ENCODE results near the gene RBBP4. TPM values are rescaled to one million over a fixed set of nuclear protein-coding genes. Genes with fewer than 3 reads are reported as not detected.
"Not testable (repeated sequence)": the region's sequence is repeated elsewhere in the genome, so short reads cannot be mapped to it uniquely, and the experiment has no call there.

The RBBP4 gene
- total RNA-seq, 1 experiment from 2014 or later = 513 TPM

GRCh38 chr1:32706491-32706890 is 55.5 kb downstream of the RBBP4 start:
- H3K9me3 ChIP-seq (ENCODE audit: low read depth, low read length, poor library complexity, severe bottlenecking) = no peaks in the 10 kb centered on the region
- no peak for TF ChIP-seq EZH2 (IDR thresholded peaks at IDR 0.05; ENCODE audit: borderline replicate concordance, low read depth, low read length, poor library complexity, severe bottlenecking)
- TF ChIP-seq CTCF (conservative IDR thresholded peaks at IDR 0.05; ENCODE audit: low read depth, low read length) = no peak
- no TSS peak for BruUV-seq (replicated peaks)
- no peaks in the 10 kb centered on the region for H3K27me3 ChIP-seq (replicated peaks; ENCODE audit: insufficient read depth, low read depth, low read length, poor library complexity)
- H3K27ac ChIP-seq (ENCODE audit: low read depth, low read length, poor library complexity, severe bottlenecking) = no peak overlapping the region
- intact Hi-C loops (cut with micrococcal nuclease; ENCODE audit: unreplicated experiment) = no loop called here
- no peaks in the 10 kb centered on the region for H3K36me3 ChIP-seq (ENCODE audit: insufficient read depth, low read length, poor library complexity, severe bottlenecking)
- CTCF ChIA-PET = interaction anchor here (0.9 kb wide), 1 partner anchor 311 kb away, joined by 4 read pairs; no protein-coding TSS in a partner anchor
- POLR2A ChIA-PET (ENCODE audit: low non-redundant PET) = no interaction called here
- no peak for DNase-seq (ENCODE audit: low spot score)
- H3K4me1 ChIP-seq (ENCODE audit: insufficient read depth, low read length, poor library complexity, severe bottlenecking) = no peaks in the 10 kb centered on the region
- no peak overlapping the region for H3K4me3 ChIP-seq (ENCODE audit: low read depth, low read length, poor library complexity, severe bottlenecking)

- ChIA-PET POLR2A (ENCODE audit: low non-redundant PET) (no interaction called here), CTCF (interaction anchor here (1.1 kb wide), 1 partner anchor 188 kb away, joined by 10 read pairs; no protein-coding TSS in a partner anchor)
- no TSS peak for BruUV-seq (replicated peaks)
- Histone ChIP-seq H3K4me3 (ENCODE audit: low read depth, low read length, poor library complexity, severe bottlenecking) (no peak overlapping the region), H3K4me1 (ENCODE audit: insufficient read depth, low read length, poor library complexity, severe bottlenecking) (no peaks in the 10 kb centered on the region), H3K36me3 (ENCODE audit: insufficient read depth, low read length, poor library complexity, severe bottlenecking) (no peaks in the 10 kb centered on the region), H3K27ac (ENCODE audit: low read depth, low read length, poor library complexity, severe bottlenecking) (no peak overlapping the region), H3K27me3 (replicated peaks; ENCODE audit: insufficient read depth, low read depth, low read length, poor library complexity) (no peaks in the 10 kb centered on the region), H3K9me3 (ENCODE audit: low read depth, low read length, poor library complexity, severe bottlenecking) (no peaks in the 10 kb centered on the region)
- TF ChIP-seq CTCF (conservative IDR thresholded peaks at IDR 0.05; ENCODE audit: low read depth, low read length) (no peak), EZH2 (IDR thresholded peaks at IDR 0.05; ENCODE audit: borderline replicate concordance, low read depth, low read length, poor library complexity, severe bottlenecking) (no peak)
- intact Hi-C loops (cut with micrococcal nuclease; ENCODE audit: unreplicated experiment) = no loop called here
- no peak for DNase-seq (ENCODE audit: low spot score)
Observed at GRCh38 chr1:32709075-32709474, 58.1 kb downstream of the RBBP4 start.

- ChIA-PET CTCF (interaction anchor here (1.1 kb wide), 1 partner anchor 189 kb away, joined by 10 read pairs; no protein-coding TSS in a partner anchor), POLR2A (ENCODE audit: low non-redundant PET) (no interaction called here)
- TF ChIP-seq EZH2 (IDR thresholded peaks at IDR 0.05; ENCODE audit: borderline replicate concordance, low read depth, low read length, poor library complexity, severe bottlenecking) (no peak), CTCF (conservative IDR thresholded peaks at IDR 0.05; ENCODE audit: low read depth, low read length) (no peak)
- H3K36me3 ChIP-seq (ENCODE audit: insufficient read depth, low read length, poor library complexity, severe bottlenecking) = no peaks in the 10 kb centered on the region
- H3K4me3 ChIP-seq (ENCODE audit: low read depth, low read length, poor library complexity, severe bottlenecking) = no peak overlapping the region
- no peak for DNase-seq (ENCODE audit: low spot score)
- no peaks in the 10 kb centered on the region for H3K9me3 ChIP-seq (ENCODE audit: low read depth, low read length, poor library complexity, severe bottlenecking)
- H3K27me3 ChIP-seq (replicated peaks; ENCODE audit: insufficient read depth, low read depth, low read length, poor library complexity) = no peaks in the 10 kb centered on the region
- BruUV-seq (replicated peaks) = no TSS peak
- no peaks in the 10 kb centered on the region for H3K4me1 ChIP-seq (ENCODE audit: insufficient read depth, low read length, poor library complexity, severe bottlenecking)
- no peak overlapping the region for H3K27ac ChIP-seq (ENCODE audit: low read depth, low read length, poor library complexity, severe bottlenecking)
- intact Hi-C loops (cut with micrococcal nuclease; ENCODE audit: unreplicated experiment) = no loop called here
Observed at GRCh38 chr1:32709476-32709875, 58.5 kb downstream of the RBBP4 start.

- H3K4me3 ChIP-seq (ENCODE audit: low read depth, low read length, poor library complexity, severe bottlenecking); H3K36me3 ChIP-seq (ENCODE audit: insufficient read depth, low read length, poor library complexity, severe bottlenecking); BruUV-seq (replicated peaks); H3K27me3 ChIP-seq (replicated peaks; ENCODE audit: insufficient read depth, low read depth, low read length, poor library complexity); H3K9me3 ChIP-seq (ENCODE audit: low read depth, low read length, poor library complexity, severe bottlenecking); DNase-seq (ENCODE audit: low spot score); H3K4me1 ChIP-seq (ENCODE audit: insufficient read depth, low read length, poor library complexity, severe bottlenecking); POLR2A ChIA-PET (ENCODE audit: low non-redundant PET); H3K27ac ChIP-seq (ENCODE audit: low read depth, low read length, poor library complexity, severe bottlenecking): not testable (repeated sequence)
- intact Hi-C loops (cut with micrococcal nuclease; ENCODE audit: unreplicated experiment) = loop anchor here (5.0 kb wide), 1 partner anchor 161 kb away; the partner anchor contains the start of gene FNDC5
- CTCF ChIA-PET = interaction anchor here (0.7 to 1.7 kb wide), 2 partner anchors 62 to 312 kb away, joined by 4 to 21 read pairs; no protein-coding TSS in a partner anchor
Observed at GRCh38 chr1:32711221-32711620, 60.2 kb downstream of the RBBP4 start.
